ENCODE measurements around the gene POLE3.
"Not testable (repeated sequence)": the region's sequence is repeated elsewhere in the genome, so short reads cannot be mapped to it uniquely, and the experiment has no call there.

The POLE3 gene, protein sequence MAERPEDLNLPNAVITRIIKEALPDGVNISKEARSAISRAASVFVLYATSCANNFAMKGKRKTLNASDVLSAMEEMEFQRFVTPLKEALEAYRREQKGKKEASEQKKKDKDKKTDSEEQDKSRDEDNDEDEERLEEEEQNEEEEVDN

DNA sequence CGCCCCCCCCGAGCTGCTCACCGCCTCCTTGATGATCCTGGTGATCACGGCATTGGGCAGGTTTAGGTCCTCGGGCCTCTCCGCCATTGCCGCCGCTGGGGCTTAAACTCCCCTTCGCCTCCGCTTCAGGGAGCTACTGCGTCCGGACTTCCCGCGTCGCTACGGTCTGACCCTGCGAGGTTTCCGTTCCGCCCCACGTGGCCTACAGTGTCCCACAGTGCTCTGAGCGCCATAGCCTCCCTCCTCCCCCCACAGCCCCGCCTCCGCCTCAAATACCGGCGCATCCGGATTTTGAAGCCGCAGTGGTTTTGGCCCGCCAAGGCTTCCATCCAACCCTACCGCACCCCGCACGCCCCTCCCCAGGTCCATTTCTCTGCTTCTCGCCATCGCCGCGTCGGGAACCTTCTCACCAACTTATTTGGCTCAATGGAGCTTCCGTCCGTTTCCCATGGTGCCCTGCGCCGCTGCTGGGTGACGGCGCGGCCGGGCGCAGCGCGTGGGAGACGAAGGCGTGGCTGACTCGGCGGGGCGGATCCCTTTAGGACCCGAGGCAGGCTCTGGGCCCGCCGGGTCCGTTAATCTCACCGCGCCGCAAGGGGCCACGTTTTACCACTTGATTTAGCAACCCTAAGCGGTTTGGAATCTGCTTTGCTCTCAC lies at the start of gene POLE3, which contains the start of gene C9orf43:
Gene POLE3, minus strand, starts transcription at position 469 of the 658 bp plus-strand sequence. Its CDS starts 382 bp downstream, at position 87.
Gene C9orf43, plus strand, starts transcription at position 541 of the 658 bp plus-strand sequence. CDS start 2,747 bp downstream, outside the sequence.
- DNase-seq: peak; percentile 87 to 98

DNA sequence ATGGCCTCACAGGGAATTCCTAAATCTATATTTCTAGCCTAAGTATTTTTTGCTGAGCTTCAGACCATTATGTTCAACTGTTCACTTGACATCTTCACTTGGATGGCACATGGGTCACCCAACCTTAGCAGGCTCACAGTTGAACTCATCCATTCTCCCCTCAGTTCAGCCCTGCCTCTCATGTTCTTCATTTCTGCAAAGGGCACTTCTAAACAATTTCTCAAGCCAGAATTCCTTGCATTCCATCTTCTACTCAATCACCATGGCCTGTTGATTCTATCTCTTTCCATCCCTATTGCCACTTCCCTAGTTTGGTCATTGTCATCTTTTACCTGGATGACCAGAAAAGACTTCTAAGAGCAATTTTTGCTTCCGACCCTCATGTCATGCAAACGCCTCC lies 45.8 kb upstream of the POLE3 start:
- peak in 1 of 2 experiments; percentile 7 for DNase-seq

DNA sequence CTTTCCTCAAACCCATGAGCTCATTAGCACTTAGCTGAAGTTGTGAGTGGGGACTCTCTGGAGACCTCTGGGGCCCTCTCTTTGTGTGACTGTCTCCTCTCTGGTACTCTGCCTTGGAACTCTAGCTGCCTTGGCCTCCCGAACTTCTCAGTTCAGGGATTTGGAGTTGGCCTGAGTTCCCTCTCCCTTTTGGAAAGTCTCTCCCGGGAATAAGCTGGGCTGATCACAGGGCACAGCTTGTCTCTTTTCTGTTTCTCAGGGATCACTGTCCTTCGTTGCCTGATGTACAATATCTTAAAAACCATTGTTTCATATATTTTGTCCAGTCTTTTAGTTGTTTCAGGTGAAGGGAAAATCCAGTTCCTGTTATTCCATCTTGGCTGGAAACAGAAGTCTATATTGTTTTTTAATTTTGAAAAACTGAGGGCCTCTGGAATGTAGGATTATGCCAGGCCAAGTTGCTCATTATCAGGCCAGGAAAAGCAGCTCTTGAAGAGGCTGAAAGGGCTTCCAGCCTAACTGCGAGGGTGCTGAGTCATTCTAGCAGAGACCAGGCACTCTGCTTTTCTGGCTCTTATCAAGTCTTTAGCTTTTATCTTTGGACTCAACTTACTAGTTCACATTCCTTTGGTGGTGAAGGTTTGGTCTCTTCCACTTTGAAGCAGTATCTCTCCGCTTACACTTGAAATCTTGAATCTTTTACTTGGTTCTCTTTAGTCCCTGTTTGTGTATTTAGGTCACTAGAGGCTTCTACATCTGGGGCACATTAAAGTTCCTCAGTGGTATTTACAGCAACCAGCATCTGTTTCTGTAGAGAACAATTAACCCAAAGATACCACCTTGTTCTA lies 44.7 kb upstream of the POLE3 start:
- DNase-seq: peak in 1 of 2 experiments; percentile 25

DNA sequence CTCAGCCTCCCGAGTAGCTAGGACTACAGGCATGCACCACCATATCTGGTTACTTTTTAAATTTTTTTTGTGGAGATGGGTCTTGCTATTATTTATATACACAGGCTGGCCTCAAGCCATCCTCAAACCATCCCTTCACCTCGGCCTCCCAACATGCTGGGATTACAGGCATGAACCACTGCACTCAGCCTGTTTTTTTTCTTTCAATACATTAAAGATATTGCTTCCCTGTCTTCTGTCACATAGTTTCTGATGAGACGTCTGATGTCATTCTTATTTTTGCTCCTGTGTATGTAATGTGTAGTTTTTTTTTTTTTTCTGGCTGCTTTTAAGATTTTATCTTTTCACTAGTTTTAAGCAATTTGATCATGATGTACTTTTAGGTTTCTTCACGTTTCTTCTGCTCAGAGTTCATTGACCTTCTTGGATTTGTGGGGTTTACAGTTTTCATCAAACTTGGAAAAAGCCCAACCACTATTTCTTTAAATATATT lies 41.7 kb upstream of the POLE3 start:
- DNase-seq: no peak

DNA sequence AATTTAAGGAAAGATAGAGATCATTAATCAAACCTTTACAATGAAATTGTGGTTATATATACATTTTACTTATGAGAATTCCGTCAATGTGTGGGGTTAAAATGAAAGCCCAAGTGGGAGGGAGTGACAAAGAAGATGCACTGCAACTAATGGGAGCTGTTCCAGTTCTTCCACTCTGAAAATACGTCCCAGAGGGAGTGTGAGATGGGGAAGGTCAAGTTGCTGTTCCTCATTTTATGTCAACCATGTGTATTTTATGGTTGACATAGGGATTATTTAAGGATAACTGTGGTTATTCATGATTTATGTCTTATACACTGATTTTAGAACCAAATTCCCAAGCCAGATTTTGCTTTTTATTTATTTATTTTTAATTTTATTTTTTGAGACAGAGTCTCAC lies 38.9 kb upstream of the POLE3 start:
- DNase-seq: no peak

DNA sequence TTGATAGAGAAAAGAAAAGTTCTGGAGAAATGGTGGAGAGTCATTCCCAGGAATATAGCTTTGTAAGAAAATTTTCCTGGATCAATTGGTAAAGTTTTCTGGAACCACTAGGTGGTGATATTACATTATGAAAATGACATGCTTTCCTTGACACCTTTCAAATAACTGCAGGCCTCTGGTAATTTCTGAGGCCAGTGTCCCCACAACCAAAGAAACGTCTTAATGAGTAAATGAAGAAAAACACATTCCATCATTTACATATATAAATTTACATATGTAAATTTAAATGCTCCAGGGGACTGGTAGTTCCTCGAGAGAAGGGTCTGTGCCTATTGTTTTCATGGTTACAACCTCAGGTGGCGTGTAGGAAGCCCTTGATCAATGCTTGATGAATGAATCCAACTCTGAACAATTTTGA lies 35.9 kb upstream of the POLE3 start:
- peak in 1 of 2 experiments; percentile 54 for DNase-seq

DNA sequence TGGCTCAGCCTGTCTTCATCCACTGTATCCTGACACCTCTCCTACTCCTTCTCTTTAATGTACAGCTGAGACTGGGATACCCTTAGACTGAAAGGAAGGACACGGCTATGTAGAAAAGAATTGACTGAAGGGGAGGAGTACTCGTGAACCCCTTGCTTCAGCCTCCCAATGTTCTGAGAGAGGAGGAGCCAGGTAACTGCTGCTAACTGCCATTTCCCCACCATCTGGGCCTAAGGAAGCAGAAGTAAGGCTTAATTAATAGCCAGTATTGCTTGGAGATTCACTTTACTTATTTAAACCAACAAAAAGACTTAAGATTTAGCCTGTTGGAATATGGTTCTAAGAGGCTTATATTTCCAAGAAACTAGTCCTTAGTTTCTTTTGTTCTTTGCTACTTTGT lies 34.3 kb upstream of the POLE3 start:
- DNase-seq: no peak

DNA sequence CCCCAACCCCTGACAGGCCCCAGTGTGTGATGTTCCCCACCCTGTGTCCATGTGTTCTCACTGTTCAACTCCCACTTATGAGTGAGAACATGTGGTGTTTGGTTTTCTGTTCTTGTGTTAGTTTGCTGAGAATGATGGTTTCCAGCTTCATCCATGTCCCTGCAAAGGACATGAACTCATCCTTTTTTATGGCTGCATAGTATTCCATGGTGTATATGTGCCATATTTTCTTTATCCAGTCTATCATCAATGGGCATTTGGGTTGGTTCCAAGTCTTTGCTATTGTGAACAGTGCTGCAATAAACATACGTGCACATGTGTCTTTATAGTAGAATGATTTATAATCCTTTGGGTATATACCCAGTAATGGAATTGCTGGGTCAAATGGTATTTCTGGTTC lies 27.2 kb upstream of the POLE3 start:
- DNase-seq: not testable (repeated sequence)

DNA sequence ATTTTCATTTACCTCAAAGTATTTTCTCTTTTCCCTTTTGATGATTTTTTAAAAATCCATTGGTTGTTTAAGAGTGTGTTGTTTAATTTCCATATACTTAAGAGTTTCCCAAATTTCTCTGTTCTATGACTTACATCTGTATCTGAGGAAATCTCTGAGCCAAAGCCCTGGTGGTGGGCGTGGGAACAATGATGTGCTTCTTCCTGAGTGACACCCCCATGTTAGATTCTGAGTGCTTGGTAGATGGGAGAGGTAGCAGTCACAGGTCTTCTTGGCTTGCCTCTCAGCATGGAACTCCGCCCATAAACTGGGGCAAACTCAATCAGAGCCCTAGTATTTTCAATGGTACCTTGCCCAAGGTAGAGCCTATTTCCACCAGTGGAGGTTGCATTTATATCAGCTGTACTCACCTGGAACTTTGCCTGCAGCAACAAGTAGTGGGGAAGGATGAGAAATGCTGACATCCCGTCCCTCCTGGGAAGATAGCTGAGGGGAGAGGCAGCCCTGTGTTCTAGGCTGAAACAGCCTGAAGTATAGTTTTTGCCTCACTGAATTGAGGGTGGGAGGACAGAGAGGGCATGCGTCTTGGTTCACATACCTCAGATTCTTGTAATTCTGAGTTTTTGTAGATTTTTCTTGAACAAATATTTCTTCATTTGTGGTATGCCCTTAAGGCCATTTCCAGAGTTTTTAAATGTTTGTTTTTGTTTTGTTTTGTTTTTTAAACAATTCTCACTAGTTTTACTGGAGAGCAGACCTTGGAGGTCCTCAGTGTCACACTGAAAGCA lies 26.4 kb upstream of the POLE3 start:
- DNase-seq: no peak

DNA sequence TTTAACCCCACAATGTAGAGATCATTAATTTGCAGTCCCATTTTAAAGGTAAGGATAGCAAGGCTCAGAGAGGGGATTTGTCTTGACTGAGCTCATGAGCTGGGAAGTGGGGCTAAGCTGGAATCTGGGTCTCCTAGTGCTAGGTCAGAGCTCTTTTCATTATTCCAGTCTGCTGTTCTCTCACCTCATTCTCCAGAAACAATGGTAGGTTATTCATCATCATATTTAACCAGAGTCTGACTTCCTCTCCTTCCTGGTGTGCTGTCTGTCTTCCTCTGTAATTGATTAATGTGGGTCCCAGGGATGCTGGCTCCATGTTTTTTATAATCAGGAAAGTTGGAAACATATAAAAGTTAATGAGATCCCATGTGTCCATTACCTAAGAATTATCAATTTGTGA lies 20.7 kb upstream of the POLE3 start:
- no peak for DNase-seq

DNA sequence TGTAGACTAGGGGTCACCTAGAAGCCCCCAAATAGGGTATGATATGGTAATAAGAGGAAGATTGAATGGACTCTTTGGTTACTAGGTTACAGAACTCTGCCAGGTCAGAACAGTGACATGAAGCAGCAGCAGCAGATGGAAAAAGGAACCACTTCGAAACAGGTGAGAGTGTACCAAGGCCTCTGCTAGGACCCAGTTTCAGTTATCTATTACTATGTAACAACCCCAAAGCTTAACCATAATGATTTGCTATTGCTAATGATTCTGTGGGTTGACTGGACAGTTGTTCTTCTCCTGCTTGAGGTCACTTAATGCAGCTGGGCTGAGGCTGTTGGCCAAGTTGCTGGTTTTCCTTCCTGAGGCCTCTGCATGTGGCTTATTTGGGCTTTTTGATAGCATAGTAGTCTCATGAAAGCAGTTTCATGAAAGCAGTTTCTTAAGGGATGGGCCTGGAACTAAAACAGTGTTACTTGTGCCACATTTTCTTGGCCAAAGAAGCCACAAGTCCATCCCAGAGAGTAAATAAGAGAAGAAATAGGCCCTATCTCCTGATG lies 17.7 kb upstream of the POLE3 start:
- no peak for DNase-seq

DNA sequence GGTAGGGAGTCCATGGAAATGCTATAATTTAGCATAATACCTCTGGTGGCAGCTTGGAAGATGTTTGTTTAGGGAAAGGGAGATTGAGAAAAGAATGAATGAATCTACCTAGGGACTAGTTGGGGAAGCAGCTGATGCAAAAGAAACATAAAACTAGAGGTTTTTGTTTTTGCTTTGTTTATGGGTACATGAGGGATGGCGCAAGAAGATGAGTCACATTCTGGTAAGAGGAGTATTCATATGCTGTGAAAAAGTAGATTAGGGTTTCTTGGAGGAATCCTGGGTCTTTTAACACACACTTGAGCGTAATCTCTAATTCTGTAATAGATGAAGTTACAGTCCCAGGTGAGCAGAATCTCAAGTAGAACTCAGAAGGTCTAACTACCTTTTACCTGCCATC lies 17.2 kb upstream of the POLE3 start:
- no peak for DNase-seq

DNA sequence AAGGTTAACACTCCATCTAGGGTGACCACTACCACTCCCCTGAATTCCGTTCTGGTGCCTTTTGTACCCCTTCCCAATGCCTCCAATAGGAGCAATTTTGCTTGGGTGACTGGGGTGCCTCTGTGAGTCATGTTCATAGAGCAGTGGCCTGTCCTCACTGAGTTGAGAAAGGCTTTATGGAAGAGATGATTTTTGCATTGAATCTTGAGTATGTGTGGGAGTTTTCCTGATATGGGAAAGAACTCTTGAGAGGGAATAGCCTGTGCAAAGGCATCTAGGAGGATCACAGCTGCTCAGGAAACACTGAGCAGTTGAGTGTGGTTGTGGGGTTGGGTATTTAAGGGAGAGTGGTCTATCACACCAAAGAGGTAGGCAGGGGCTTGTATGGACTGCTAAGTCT lies 16.2 kb upstream of the POLE3 start:
- DNase-seq: no peak

DNA sequence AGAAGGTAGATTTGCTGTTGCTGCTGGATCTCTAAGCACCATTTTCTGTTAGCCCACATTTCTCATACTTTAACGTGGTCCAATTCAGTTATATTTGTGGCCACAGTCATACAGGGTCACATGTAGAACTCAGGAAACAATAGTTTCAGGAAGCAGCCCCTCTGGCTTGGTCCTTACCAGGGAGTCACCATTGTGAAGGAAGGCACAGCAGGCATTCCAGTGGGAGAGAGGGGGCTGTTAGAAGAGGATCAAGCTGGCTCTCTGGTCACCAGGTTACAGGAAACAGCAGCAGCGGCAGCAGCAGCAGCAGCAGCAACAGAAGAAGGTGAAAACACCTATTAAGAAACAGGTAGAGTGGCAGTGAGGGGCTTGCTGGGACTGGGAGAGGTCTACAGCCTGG lies 14.6 kb upstream of the POLE3 start:
- no peak for DNase-seq

DNA sequence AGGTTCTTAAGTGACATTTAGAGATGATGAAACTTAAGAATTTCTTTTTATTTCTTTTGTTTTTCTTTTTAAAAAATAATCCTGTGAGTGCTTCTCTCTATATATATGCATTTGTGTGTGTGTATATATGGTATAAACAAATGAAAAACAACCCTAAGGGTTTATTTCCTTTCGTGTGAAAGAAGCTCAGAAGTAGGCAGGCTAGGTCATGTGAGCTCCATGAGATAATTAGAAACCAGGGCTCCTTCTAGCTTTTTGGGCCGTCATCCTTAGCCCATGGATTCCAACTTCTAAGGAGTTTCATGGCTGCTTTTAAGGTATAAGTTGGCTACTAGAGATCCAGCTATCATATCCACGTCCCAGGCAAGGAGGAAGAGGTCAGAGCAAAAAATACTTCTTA lies 11.3 kb upstream of the POLE3 start:
- no peak for DNase-seq

DNA sequence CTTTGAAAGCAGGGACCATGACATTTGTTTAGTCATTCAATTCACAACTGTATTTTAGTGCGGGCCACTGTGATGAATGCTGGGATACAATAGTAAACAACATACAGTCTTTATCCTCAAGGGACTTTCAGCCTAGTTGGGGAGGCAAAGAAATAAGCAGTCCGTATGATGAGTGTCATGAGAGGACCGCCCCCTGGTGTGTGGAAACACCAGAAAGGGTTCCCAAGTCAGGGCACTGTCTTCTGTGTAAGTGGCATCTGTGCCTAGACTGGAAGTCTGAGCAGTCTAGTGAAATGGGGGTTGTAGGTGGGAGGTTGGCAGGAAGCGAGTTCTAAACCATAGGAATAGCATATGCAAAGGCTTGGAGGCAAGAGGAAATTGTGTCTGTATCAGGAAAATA lies 6.9 kb upstream of the POLE3 start:
- no peak for DNase-seq

DNA sequence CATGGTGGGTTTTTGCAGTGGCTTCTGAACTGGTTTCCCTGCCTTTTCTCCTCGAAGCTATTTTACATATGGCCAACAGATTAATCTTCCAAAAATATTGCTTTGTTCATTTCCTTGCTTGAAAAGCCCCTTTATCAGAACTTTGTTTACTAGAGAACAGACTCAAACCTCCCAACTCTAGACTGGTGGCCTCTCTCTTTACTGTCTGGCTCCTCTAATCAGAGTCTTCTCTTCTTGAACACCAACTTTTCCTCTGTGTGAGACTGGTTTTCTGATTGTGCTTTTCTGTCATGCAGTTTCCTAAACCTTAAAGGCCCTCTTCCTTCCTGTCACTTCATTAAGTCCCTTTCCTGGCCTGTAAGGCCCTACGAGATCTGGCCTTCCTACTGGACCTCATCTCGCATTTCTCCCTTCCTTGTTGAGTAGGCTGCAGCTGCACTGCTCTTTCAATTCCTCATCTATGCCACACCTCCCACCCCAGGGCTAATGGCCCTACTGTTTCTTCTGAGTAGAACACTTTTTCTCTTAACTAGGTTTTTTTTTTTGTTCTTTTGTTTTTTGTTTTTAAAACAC lies 5.8 kb upstream of the POLE3 start:
- DNase-seq: no peak

DNA sequence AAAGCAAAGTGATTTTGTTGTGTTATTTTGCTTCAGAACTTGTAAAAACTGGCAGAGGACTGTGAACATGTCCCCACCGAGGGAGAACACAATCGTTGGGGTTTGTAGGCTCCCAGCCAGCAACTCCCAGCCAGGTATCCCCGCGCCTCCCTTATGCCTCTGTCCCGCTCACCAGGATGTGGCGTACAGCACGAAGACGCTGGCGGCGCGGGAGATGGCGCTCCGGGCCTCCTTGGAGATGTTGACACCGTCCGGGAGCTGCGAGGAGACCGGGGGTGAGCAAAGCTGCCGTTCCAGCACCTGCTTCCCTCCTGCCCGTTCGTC lies 630 bp downstream of the POLE3 start:
- DNase-seq: peak in 1 of 2 experiments; percentile 39

DNA sequence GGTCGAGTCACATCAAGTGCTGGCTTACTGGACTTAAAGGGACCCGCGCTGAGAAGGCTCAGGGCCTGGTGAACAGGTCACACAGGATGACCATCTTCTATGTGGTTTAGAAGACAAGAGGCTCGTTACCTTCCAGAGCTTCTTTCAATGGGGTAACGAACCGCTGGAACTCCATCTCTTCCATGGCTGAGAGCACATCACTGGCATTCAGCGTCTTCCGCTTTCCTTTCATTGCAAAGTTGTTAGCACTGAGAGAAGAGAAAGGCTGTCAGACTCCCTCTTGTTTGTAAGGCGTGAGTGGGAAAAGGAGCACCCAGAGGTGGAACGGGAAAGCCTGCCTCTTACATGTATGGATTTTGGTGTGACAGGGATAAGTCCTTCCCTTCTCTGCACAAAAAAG lies 994 bp downstream of the POLE3 start:
- DNase-seq: no peak

DNA sequence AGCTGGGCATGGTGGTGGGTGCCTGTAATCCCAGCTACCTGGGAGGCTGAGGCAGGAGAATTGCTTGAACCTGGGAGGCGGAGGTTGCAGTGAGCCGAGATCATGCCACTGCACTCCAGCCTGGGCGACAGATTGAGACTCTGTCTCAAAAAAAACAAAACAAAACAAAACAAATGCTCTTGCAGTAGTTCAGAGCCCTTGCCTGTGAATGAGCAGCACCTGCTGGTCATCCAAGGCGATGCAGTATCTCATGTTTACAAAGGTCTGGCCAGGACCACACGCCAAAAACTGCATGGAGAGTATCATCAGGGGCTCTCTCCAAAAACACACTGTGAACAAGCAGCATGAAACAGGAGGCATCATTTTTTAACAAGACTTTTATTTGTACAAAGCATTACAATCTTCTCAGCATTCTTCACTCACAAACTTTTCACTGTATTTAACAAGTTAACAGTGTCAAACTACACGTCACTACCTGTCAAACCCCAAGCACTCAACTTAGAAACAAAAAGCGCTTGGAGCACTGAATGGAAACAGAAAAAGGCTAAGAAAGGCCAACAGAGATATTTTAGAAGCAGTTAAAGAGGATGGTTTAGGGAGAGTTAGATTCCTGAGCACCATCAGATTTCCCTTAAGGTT lies 3.5 kb downstream of the POLE3 start:
- peak; percentile 48 to 76 for DNase-seq

DNA sequence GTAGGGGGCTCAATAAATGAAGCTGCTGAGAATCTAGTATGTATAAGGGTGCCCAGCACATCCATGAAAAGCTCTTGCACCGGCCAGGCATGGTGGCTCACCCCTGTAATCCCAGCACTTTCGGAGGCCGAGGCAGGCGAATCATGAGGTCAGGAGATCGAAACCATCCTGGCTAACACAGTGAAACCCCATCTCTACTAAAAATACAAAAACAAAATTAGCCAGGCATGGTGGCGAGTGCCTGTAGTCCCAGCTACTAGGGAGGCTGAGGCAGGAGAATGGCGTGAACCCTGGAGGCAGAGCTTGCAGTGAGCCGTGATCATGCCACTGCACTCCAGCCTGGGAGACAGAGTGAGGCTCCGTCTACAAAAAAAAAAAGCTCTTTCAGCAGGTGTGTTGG lies 4.1 kb downstream of the POLE3 start:
- DNase-seq: not testable (repeated sequence)

DNA sequence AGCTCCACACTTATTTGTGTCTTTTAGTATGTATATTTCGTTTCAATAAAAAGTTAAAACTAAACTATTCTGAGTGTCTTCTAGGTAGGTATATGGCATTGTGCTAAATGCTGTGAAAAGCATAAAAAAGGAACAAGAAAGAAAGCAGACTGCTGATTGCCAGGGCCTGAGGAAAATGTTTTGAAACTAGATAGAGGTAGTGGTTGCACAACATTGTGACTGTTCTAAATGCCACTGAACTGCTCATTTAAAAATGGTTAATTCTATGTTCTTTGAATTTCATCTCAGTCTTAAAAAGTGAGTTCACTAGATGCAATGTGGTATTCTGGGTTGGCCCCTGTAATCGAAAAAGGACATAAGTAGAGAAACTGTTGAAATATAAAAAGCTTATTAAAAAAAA lies 6.8 kb downstream of the POLE3 start:
- DNase-seq: no peak

Measured in SW 1271 (cell line).